Stomach smooth muscle (tissue), 2 donors: Measurements from ENCODE around the gene LDHB.
"Not testable (repeated sequence)": the region's sequence is repeated elsewhere in the genome, so short reads cannot be mapped to it uniquely, and the experiment has no call there.

Experiments
- H3K27ac ChIP-seq: one replicate; pipeline ENCODE4 v1.7.0; 2013; ENCODE audit warnings: mild to moderate bottlenecking, low read length, inconsistent platforms
- H3K27me3 ChIP-seq, 2 donors: one replicate each; pipeline ENCODE4 v1.7.0; 2013; ENCODE audit warnings: low read length in 2 of 2; ENCODE audit not compliant: insufficient read depth in 2 of 2, control insufficient read depth in 1 of 2
- H3K36me3 ChIP-seq, 2 donors: one replicate each; pipeline ENCODE4 v1.7.0; 2013; ENCODE audit warnings: low read length in 2 of 2; ENCODE audit not compliant: control insufficient read depth in 2 of 2, insufficient read depth in 2 of 2
- H3K4me1 ChIP-seq: one replicate; pipeline ENCODE4 v1.7.0; 2013; ENCODE audit warnings: low read length; ENCODE audit not compliant: control insufficient read depth, insufficient read depth
- H3K4me3 ChIP-seq, 2 donors: one replicate each; pipeline ENCODE4 v1.7.0; 2013; ENCODE audit warnings: low read length in 2 of 2
- H3K9ac ChIP-seq, 2 donors: one replicate each; pipeline ENCODE4 v1.7.0; 2013; ENCODE audit warnings: low read length in 2 of 2, mild to moderate bottlenecking in 1 of 2
- H3K9me3 ChIP-seq, 2 donors: one replicate each; pipeline ENCODE4 v1.7.0; 2013; ENCODE audit warnings: low read length in 2 of 2; ENCODE audit not compliant: control insufficient read depth in 2 of 2
- donor health status: healthy.
- donor health status: Pancreatic carcinoma.

LDHB gene

GRCh38 chr12:21608196-21608595 is 49.4 kb downstream of the LDHB start:
- H3K9me3 ChIP-seq: no peaks in the 10 kb centered on the region

GRCh38 chr12:21607701-21608100 is 49.9 kb downstream of the LDHB start:
- Histone ChIP-seq H3K9ac (no peak overlapping the region), H3K4me3 (no peak overlapping the region), H3K27ac (no peak overlapping the region), H3K9me3 (no peaks in the 10 kb centered on the region), H3K36me3 (no peaks in the 10 kb centered on the region), H3K27me3 (no peaks in the 10 kb centered on the region), H3K4me1 (no peaks in the 10 kb centered on the region)

More at GRCh38 chr12:21608196-21608595, 49.4 kb downstream of the LDHB start:
- Histone ChIP-seq H3K27ac (no peak overlapping the region), H3K9ac (no peak overlapping the region), H3K36me3 (no peaks in the 10 kb centered on the region), H3K4me3 (no peak overlapping the region), H3K4me1 (no peaks in the 10 kb centered on the region), H3K27me3 (no peaks in the 10 kb centered on the region)

GRCh38 chr12:21606175-21606574 is 51.5 kb downstream of the LDHB start:
- Histone ChIP-seq H3K4me1 (no peaks in the 10 kb centered on the region), H3K9ac (no peak overlapping the region), H3K27me3 (no peaks in the 10 kb centered on the region), H3K9me3 (no peaks in the 10 kb centered on the region), H3K4me3 (no peak overlapping the region), H3K36me3 (no peaks in the 10 kb centered on the region), H3K27ac (no peak overlapping the region)

- H3K36me3 ChIP-seq: no peaks in the 10 kb centered on the region
- no peaks in the 10 kb centered on the region for H3K9me3 ChIP-seq
- H3K27ac ChIP-seq: no peak within 1 kb of the TSS
- no peak within 1 kb of the TSS for H3K4me3 ChIP-seq
- H3K4me1 ChIP-seq: no peaks in the 10 kb centered on the region
- H3K9ac ChIP-seq: no peak within 1 kb of the TSS
- H3K27me3 ChIP-seq: no peaks in the 10 kb centered on the region
These were observed 53.2 kb downstream of the LDHB start, which contains the start of gene GYS2 for GRCh38 chr12:21604245-21605101. Gene GYS2, minus strand, starts transcription at chr12:21604847. Its CDS starts 255 bp downstream, at chr12:21604592.

- no peaks in the 10 kb centered on the region for H3K36me3 ChIP-seq
- no peak overlapping the region for H3K4me3 ChIP-seq
- H3K9me3 ChIP-seq: no peaks in the 10 kb centered on the region
- H3K9ac ChIP-seq: no peak overlapping the region
- no peaks in the 10 kb centered on the region for H3K4me1 ChIP-seq
- no peaks in the 10 kb centered on the region for H3K27me3 ChIP-seq
- no peak overlapping the region for H3K27ac ChIP-seq
These were observed 54.9 kb downstream of the LDHB start for GRCh38 chr12:21602774-21603173.

- H3K4me1 ChIP-seq: no peaks in the 10 kb centered on the region
- no peak overlapping the region for H3K27ac ChIP-seq
- no peaks in the 10 kb centered on the region for H3K9me3 ChIP-seq
- no peak overlapping the region for H3K9ac ChIP-seq
- H3K27me3 ChIP-seq: no peaks in the 10 kb centered on the region
- no peak overlapping the region for H3K4me3 ChIP-seq
- no peaks in the 10 kb centered on the region for H3K36me3 ChIP-seq
These were observed 57.4 kb downstream of the LDHB start for GRCh38 chr12:21600196-21600595.

- H3K4me1 ChIP-seq: no peaks in the 10 kb centered on the region
- no peaks in the 10 kb centered on the region for H3K27me3 ChIP-seq
- no peak overlapping the region for H3K27ac ChIP-seq
- H3K9me3 ChIP-seq: no peaks in the 10 kb centered on the region
- no peaks in the 10 kb centered on the region for H3K36me3 ChIP-seq
- H3K9ac ChIP-seq: no peak overlapping the region
- H3K4me3 ChIP-seq: no peak overlapping the region
These were observed 58.3 kb downstream of the LDHB start for GRCh38 chr12:21599143-21599999.

- Histone ChIP-seq H3K4me1 (no peaks in the 10 kb centered on the region), H3K9me3 (no peaks in the 10 kb centered on the region), H3K27ac (no peak overlapping the region), H3K27me3 (no peaks in the 10 kb centered on the region), H3K36me3 (no peaks in the 10 kb centered on the region), H3K9ac (no peak overlapping the region), H3K4me3 (no peak overlapping the region)
These were observed 59.0 kb downstream of the LDHB start for GRCh38 chr12:21598651-21599050.

- not testable (repeated sequence) for H3K4me3 ChIP-seq, H3K9me3 ChIP-seq, H3K36me3 ChIP-seq, H3K9ac ChIP-seq, H3K27me3 ChIP-seq, H3K4me1 ChIP-seq, H3K27ac ChIP-seq
These were observed 62.3 kb downstream of the LDHB start for GRCh38 chr12:21595356-21595755.

GRCh38 chr12:21585485-21585884 is 72.2 kb downstream of the LDHB start:
- H3K4me3 ChIP-seq: no peak overlapping the region
- peaks cover 0 to 2% of the 10 kb centered on the region in 2 donors for H3K9me3 ChIP-seq
- no peaks in the 10 kb centered on the region for H3K4me1 ChIP-seq
- no peaks in the 10 kb centered on the region for H3K36me3 ChIP-seq
- H3K27me3 ChIP-seq: no peaks in the 10 kb centered on the region
- H3K9ac ChIP-seq: no peak overlapping the region
- H3K27ac ChIP-seq: no peak overlapping the region
